Heart right ventricle (tissue), 16 donors: ENCODE measurements around the gene CHST5. TPM values are rescaled to one million over a fixed set of nuclear protein-coding genes. Genes with fewer than 3 reads are reported as not detected.

Source experiments
- ATAC-seq, 8 donors: fragments of 200-7000 bp; cut with Tn5 transposase; one replicate each; pipeline ENCODE4 v1.9.1; 2020; ENCODE audit warnings: mild to moderate bottlenecking in 8 of 8, moderate library complexity in 8 of 8, moderate number of reproducible peaks in 1 of 8
- DNase-seq, 2 donors: peaks; one replicate each; pipeline ENCODE4 v3.0.0-alpha.2; 2020
- H3K27ac ChIP-seq, 10 donors: fragments of 200-600 bp; sonication (generic) in 2 of 10; one replicate each; pipeline versions ENCODE4 v1.5.0 to v1.8.0; 2020 to 2022; ENCODE audit warnings: mild to moderate bottlenecking in 3 of 10
- H3K27me3 ChIP-seq, 7 donors: fragments of 200-600 bp; one replicate each; pipeline ENCODE4 v1.8.0; 2021 to 2022; ENCODE audit warnings: mild to moderate bottlenecking in 2 of 7
- H3K36me3 ChIP-seq, 9 donors: fragments of 200-600 bp; sonication (generic) in 1 of 9; one replicate each; pipeline versions ENCODE4 v1.5.0 to v1.8.0; 2020 to 2022; ENCODE audit warnings: mild to moderate bottlenecking in 2 of 9
- H3K4me1 ChIP-seq, 9 donors: fragments of 200-600 bp; sonication (generic) in 1 of 9; one replicate each; pipeline versions ENCODE4 v1.5.0 to v1.8.0; 2020 to 2022; ENCODE audit warnings: mild to moderate bottlenecking in 4 of 9
- H3K4me3 ChIP-seq, 10 donors: fragments of 200-600 bp; sonication (generic) in 2 of 10; one replicate each; pipeline versions ENCODE4 v1.5.0 to v1.8.0; 2020 to 2022; ENCODE audit warnings: mild to moderate bottlenecking in 7 of 10, moderate library complexity in 2 of 10
- H3K9me3 ChIP-seq, 11 donors: fragments of 200-600 bp in 10 of 11; sonication (generic) in 2 of 11; one replicate each; pipeline versions ENCODE4 v1.5.0 to v1.8.0; 2013 to 2022; ENCODE audit warnings: mild to moderate bottlenecking in 2 of 11, control low read depth in 1 of 11, moderate library complexity in 1 of 11
- WGBS, 2 donors: extraction: QIAGEN DNeasy Blood & Tissue Kit; methylation state at CpG; one replicate each; pipeline ENCODE4 v1.1.7; 2013; ENCODE audit warnings: inconsistent platforms in 1 of 2; 5-methylcytosine and 5-hydroxymethylcytosine counted together
- intact Hi-C, 10 donors: fragments of 100-400 bp; cut with DNase I; formaldehyde crosslinking; loops; one replicate each; pipeline versions ENCODE4 v1.11.1 to v1.14.2; 2022
- polyA plus RNA-seq, 2 donors: library from polyadenylated mRNA; stranded (reverse); fragments of 200-250 nt; gene quantifications; one replicate each; pipeline ENCODE4 v1.2.3, GENCODE V29; 2013
- total RNA-seq, 10 donors: library from RNA; stranded (reverse); fragmentation: NEBNext Ultra II Directional in 3 of 10; extraction: Animal tissue kit (Norgen Biotek cat#: 25700) in 3 of 10; gene quantifications; one replicate each; pipeline versions ENCODE4 v1.2.1 to v1.2.4, GENCODE V29; 2021 to 2023
- TF ChIP-seq, protein P1 (sequence below), 9 donors: fragments of 200-600 bp; sonication (generic) in 2 of 9; IDR thresholded peaks; one replicate each; pipeline versions ENCODE4 v1.5.0 to v1.8.0; 2021 to 2022; ENCODE audit warnings: antibody characterized with exemption in 9 of 9, mild to moderate bottlenecking in 5 of 9, moderate library complexity in 1 of 9
- donor health status: Arrhythmogenic right ventricular cardiomyopathy.
- donor health status: ischemic (EF 13 %, LVEDD 7.1; RV severe dilation, severe dysfunction).
- donor health status: healthy with polysubstance abuse.
- donor health status: DM: no; HTN: yes; CAD: no.
- donor health status: DM: no; HTN: no; CAD: no.
- donor health status: ischemic (EF 25% LVEDD 6.9; RV normal size, moderate dysfunction).
- donor health status: ischemic (EF 25% LVEDD 5.7; RV mildly dilated, moderate dysfunction).
- donor health status: healthy.
- donor health status: DM: yes; HTN: yes; CAD: no.
- donor health status: Ischemic cardiomyopathy.
- donor health status: ischemic (EF 35%, LVEDD 5.7; RV mildly dilated, moderate dysfunction).
- donor health status: nonischemic (EF 11% LVEDD 7.7; RV severe dilation, severe dysfunction).
- donor health status: DM: yes; HTN: yes; CAD: no.
- donor health status: PGD.
- donor health status: ischemic (EF 29% LVEDD 5.4; RV normal size, mild dysfunction).
- donor health status: nonischemic (EF 23%, LVEDD 6.1; RV moderate dilation, normal function).

CHST5 gene
- total and polyA plus RNA-seq, 12 donors: 0.08 to 1.4 (median 0.48) TPM; not detected in 1

DNA sequence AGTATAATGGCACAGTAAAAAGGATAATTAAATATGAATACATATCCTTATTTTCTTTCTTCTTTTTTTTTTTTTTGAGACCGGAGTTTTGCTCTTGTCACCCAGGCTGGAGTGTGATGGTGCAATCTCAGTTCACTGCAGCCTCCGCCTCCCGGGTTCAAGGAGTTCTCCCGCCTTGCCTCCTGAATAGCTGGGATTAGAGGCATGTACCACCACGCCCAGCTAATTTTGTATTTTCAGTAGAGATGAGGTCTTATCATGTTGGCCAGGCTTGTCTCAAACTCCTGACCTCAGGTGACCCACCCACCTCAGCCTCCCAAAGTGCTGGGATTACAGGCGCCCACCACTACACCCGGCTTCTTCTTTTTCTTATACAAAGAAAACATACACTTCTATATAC, 42.3 kb upstream of the CHST5 start:
- 86 to 89% methylated on average over 7 of the region's 7 CpGs for WGBS, 2 donors
- Histone ChIP-seq H3K9me3 (no peaks in the 10 kb centered on the region), H3K4me1 (peaks cover under 1 to 45% (median 19%) of the 10 kb centered on the region in 9 donors), H3K27ac (no peak overlapping the region), H3K36me3 (peaks cover 0 to 83% (median 59%) of the 10 kb centered on the region in 9 donors), H3K27me3 (no peaks in the 10 kb centered on the region), H3K4me3 (no peak overlapping the region)
- DNase-seq (no peak), ATAC-seq (no peak)
- intact Hi-C loops: no loop called here
- TF ChIP-seq, protein P1, sequence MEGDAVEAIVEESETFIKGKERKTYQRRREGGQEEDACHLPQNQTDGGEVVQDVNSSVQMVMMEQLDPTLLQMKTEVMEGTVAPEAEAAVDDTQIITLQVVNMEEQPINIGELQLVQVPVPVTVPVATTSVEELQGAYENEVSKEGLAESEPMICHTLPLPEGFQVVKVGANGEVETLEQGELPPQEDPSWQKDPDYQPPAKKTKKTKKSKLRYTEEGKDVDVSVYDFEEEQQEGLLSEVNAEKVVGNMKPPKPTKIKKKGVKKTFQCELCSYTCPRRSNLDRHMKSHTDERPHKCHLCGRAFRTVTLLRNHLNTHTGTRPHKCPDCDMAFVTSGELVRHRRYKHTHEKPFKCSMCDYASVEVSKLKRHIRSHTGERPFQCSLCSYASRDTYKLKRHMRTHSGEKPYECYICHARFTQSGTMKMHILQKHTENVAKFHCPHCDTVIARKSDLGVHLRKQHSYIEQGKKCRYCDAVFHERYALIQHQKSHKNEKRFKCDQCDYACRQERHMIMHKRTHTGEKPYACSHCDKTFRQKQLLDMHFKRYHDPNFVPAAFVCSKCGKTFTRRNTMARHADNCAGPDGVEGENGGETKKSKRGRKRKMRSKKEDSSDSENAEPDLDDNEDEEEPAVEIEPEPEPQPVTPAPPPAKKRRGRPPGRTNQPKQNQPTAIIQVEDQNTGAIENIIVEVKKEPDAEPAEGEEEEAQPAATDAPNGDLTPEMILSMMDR (IDR thresholded peaks at IDR 0.05): no peak

GRCh38 chr16:75576384-75576811, 40.5 kb upstream of the CHST5 start:
- TF ChIP-seq, protein P1 (IDR thresholded peaks at IDR 0.05): no peak
- Histone ChIP-seq H3K9me3 (no peaks in the 10 kb centered on the region), H3K27ac (peak overlapping the region in 2 of 10 donors; percentile 8 to 20), H3K36me3 (peaks cover 0 to 100% (median 77%) of the 10 kb centered on the region in 9 donors), H3K4me1 (peaks cover 6 to 63% (median 35%) of the 10 kb centered on the region in 9 donors), H3K4me3 (no peak overlapping the region), H3K27me3 (no peaks in the 10 kb centered on the region)
- intact Hi-C loops: no loop called here
- ATAC-seq: peak in 1 of 8 donors; percentile 8
- no peak for DNase-seq
- 51 to 54% methylated on average over 3 of the region's 3 CpGs for WGBS, 2 donors

DNA sequence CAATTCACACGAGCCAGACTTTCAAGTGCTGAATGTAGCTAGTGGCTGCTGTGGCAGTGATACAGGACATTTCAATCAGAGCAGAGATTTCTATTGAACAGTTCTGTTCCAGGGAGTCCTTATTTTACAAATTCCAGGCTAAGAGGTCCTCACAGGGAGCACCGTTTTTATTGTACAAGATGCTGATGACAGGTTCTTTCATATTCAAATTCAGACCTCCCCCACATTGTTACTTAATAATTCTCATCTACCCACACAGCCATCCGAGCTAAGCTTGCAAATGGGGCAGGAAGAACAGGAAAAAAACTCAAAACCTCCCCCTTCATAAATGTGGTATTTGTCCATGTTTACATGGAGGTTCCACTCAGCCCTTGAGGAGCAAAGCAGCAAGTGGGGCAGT, 40.0 kb upstream of the CHST5 start:
- no peak for DNase-seq
- intact Hi-C loops: no loop called here
- 54 to 63% methylated on average over 3 of the region's 3 CpGs for WGBS, 2 donors
- Histone ChIP-seq H3K4me3 (no peak overlapping the region), H3K9me3 (no peaks in the 10 kb centered on the region), H3K27me3 (no peaks in the 10 kb centered on the region), H3K27ac (peak overlapping the region in 2 of 10 donors; percentile 8 to 20), H3K36me3 (peaks cover 0 to 100% (median 82%) of the 10 kb centered on the region in 9 donors), H3K4me1 (peaks cover 10 to 68% (median 39%) of the 10 kb centered on the region in 9 donors)
- TF ChIP-seq, protein P1 (IDR thresholded peaks at IDR 0.05): no peak
- no peak for ATAC-seq

DNA sequence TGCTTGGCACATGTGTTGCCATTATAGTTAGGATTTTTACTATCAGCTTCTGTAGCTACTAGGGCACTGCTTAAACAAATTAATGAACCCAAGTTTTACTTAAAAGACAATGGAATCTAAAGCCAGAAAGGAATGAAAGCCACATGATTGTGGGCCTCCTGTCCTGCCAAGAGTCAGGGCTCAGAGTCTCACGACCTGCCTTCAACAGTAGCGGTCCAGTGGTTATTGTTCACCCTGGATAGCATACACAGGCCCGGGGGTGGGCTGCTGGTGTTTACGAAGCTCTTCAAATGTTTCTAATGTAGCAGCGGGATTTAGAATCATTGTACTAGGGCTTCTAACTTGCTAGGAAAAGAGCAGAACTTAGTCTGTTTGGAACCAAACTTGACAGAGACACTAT, 38.0 kb upstream of the CHST5 start:
- H3K27ac ChIP-seq: peak overlapping the region in 1 of 10 donors; percentile 11
- intact Hi-C loops: loop anchor here in 1 of 10 donors (2.0 kb wide), 1 partner anchor 13 kb away; no protein-coding TSS in a partner anchor
- H3K9me3 ChIP-seq: no peaks in the 10 kb centered on the region
- 84 to 85% methylated on average over 5 of the region's 5 CpGs for WGBS, 2 donors
- peaks cover 0 to 100% (median 80%) of the 10 kb centered on the region in 9 donors for H3K36me3 ChIP-seq
- H3K4me3 ChIP-seq: no peak overlapping the region
- DNase-seq (no peak), ATAC-seq (no peak)
- H3K4me1 ChIP-seq: peaks cover 27 to 88% (median 59%) of the 10 kb centered on the region in 9 donors
- TF ChIP-seq, protein P1 (IDR thresholded peaks at IDR 0.05): no peak
- no peaks in the 10 kb centered on the region for H3K27me3 ChIP-seq
